HG03457 (cell line): ENCODE measurements around the gene ESPL1.

ENCODE experiments used
- ATAC-seq: cut with Tn5 transposase; IDR thresholded peaks from one replicate; pipeline ENCODE4 v1.9.1; 2021; ENCODE audit warnings: moderate number of reproducible peaks; ENCODE audit not compliant: unreplicated experiment

Gene ESPL1

GRCh38 chr12:53333845-53334244, 65.7 kb downstream of the ESPL1 start:
- no peak for ATAC-seq

- no peak for ATAC-seq
Measured at GRCh38 chr12:53334822-53335221, 66.7 kb downstream of the ESPL1 start.

- ATAC-seq, result no peak
Measured at GRCh38 chr12:53336181-53336681, 68.1 kb downstream of the ESPL1 start, which contains the start of gene SP7. TSS of gene SP7 (minus strand) at chr12:53336354. CDS start at chr12:53335646, 708 bp downstream.

GRCh38 chr12:53338017-53338416, 69.9 kb downstream of the ESPL1 start:
- no peak for ATAC-seq

GRCh38 chr12:53338916-53339315, 70.8 kb downstream of the ESPL1 start:
- ATAC-seq, result no peak

GRCh38 chr12:53340398-53340797, 72.3 kb downstream of the ESPL1 start:
- no peak for ATAC-seq
